Esophagus muscularis mucosa (tissue), 3 donors: Measurements from ENCODE around the gene SPATA16.

Source experiments
- CTCF ChIP-seq, 3 experiments: fragments of 200-600 bp in 2 of 3; fragments of 450-650 bp in 1 of 3; sonication (generic) in 2 of 3; IDR thresholded peaks; one replicate each; pipeline ENCODE4 v1.5.1; 2017 to 2019; ENCODE audit warnings: antibody characterized with exemption in 3 of 3, mild to moderate bottlenecking in 2 of 3, moderate library complexity in 1 of 3
- POLR2A ChIP-seq: fragments of 450-650 bp; IDR thresholded peaks from one replicate; pipeline ENCODE4 v1.6.1; 2017; ENCODE audit warnings: antibody characterized with exemption, moderate library complexity, mild to moderate bottlenecking, low read depth

- TF ChIP-seq CTCF (IDR thresholded peaks at IDR 0.05) (no peak), POLR2A (no peak)
These were observed 236.2 kb downstream of the SPATA16 start for GRCh38 chr3:172904711-172905373.
